DOHH2 (cell line): ENCODE data around the gene DLL1.

Experiments used
- H3F3A ChIP-seq: fragments of 200-600 bp; sonication (generic), shearing (Covaris generic); 2 replicates; pipeline ENCODE4 v1.6.0; 2016; ENCODE audit warnings: antibody characterized with exemption, mild to moderate bottlenecking; ENCODE audit not compliant: control insufficient read depth, insufficient read depth
- H3K27ac ChIP-seq: fragments of 200-600 bp; sonication (generic); 2 replicates; pipeline ENCODE4 v1.5.1; 2014; ENCODE audit warnings: low read depth, mild to moderate bottlenecking, low read length, moderate library complexity
- H3K27me3 ChIP-seq: fragments of 200-600 bp; sonication (generic); 2 replicates; pipeline ENCODE4 v1.6.1; 2014; ENCODE audit warnings: mild to moderate bottlenecking, low read length, mixed read lengths; ENCODE audit not compliant: control insufficient read depth
- H3K36me3 ChIP-seq: fragments of 200-600 bp; sonication (generic); 2 replicates; pipeline ENCODE4 v1.6.1; 2014; ENCODE audit warnings: mild to moderate bottlenecking, low read length, moderate library complexity, mixed read lengths; ENCODE audit not compliant: control insufficient read depth
- H3K4me1 ChIP-seq: fragments of 200-600 bp; sonication (generic); 2 replicates; pipeline ENCODE4 v1.6.1; 2014; ENCODE audit warnings: mild to moderate bottlenecking, low read length, mixed read lengths; ENCODE audit not compliant: control insufficient read depth
- H3K4me2 ChIP-seq: fragments of 200-600 bp; sonication (generic); 2 replicates; pipeline ENCODE4 v1.6.0; 2014; ENCODE audit warnings: mild to moderate bottlenecking, low read length, moderate library complexity
- H3K4me3 ChIP-seq: fragments of 200-600 bp; sonication (generic); 2 replicates; pipeline ENCODE4 v1.5.1; 2014; ENCODE audit warnings: mild to moderate bottlenecking, low read length, mixed read lengths
- H3K79me2 ChIP-seq: fragments of 200-600 bp; sonication (generic); 2 replicates; pipeline ENCODE4 v1.6.1; 2014; ENCODE audit warnings: mild to moderate bottlenecking, low read length, mixed read lengths; ENCODE audit not compliant: control insufficient read depth
- H3K9me2 ChIP-seq: fragments of 200-600 bp; sonication (generic); replicated peaks from 2 replicates; pipeline ENCODE4 v1.6.1; 2014; ENCODE audit warnings: mild to moderate bottlenecking, low read length, mixed read lengths; ENCODE audit not compliant: control insufficient read depth
- H3K9me3 ChIP-seq: fragments of 200-600 bp; sonication (generic); 2 replicates; pipeline ENCODE4 v1.6.1; 2014; ENCODE audit warnings: antibody characterized with exemption, low read length, mixed read lengths; ENCODE audit not compliant: control insufficient read depth, insufficient read depth
- H4K20me1 ChIP-seq: fragments of 200-600 bp; sonication (generic); 2 replicates; pipeline ENCODE4 v1.6.0; 2014; ENCODE audit warnings: low read depth, mild to moderate bottlenecking, antibody characterized with exemption, low read length, moderate library complexity; ENCODE audit not compliant: control insufficient read depth, insufficient read depth
- EZH2phosphoT487 ChIP-seq: fragments of 200-600 bp; sonication (generic); IDR thresholded peaks from 2 replicates; pipeline ENCODE4 v1.6.1; 2017; ENCODE audit warnings: borderline replicate concordance, mild to moderate bottlenecking, antibody characterized with exemption, low read length, moderate library complexity, mixed read lengths
- TF ChIP-seq, protein P1 (sequence below): fragments of 200-600 bp; sonication (generic); IDR thresholded peaks from one replicate; pipeline ENCODE4 v1.5.1; 2014; ENCODE audit warnings: antibody characterized with exemption, mild to moderate bottlenecking, low read depth, low read length; ENCODE audit not compliant: poor library complexity, severe bottlenecking

DLL1 gene

DNA sequence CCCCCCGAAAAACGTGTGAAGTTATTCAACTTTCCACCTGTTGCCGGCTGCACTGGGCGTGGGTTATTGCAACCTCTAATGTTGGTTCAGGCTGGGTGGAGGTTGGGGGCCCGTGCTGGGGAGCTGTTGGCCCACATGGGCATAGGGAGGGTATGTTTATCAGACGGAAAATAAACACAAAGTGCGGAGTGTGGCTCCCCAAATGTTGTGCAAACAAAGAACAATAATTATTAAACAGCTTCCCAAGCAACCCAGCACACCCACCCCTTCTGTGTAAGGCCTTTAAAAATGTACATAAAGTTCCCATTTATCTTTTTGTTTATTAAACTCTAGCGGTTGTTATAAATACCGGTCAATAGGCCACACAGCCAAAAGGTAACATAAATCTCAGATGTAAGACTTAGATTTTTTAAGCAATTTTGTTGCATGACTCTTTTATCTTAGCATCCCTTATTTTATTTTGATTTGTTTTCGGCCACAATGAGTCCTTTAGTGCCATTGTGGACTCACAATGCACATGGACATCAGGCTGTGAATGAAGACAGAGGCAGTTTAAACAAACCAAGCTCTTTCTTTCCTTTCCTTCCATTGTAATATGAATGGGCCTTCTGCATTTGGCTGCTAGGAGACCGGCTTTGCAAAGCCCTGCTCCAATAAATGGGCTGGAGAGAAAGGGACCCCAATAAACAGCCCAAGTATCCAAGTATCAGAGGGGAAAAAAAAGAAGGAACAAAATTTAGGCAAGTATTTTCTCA lies 6.9 kb upstream of the DLL1 start:
- no peaks in the 10 kb centered on the region for H3K79me2 ChIP-seq
- peaks cover 13% of the 10 kb centered on the region for H3K4me1 ChIP-seq
- no peaks in the 10 kb centered on the region for H3K9me2 ChIP-seq
- no peak overlapping the region for H3K4me2 ChIP-seq
- no peaks in the 10 kb centered on the region for H3K36me3 ChIP-seq
- no peak for TF ChIP-seq EZH2phosphoT487
- TF ChIP-seq, protein P1, sequence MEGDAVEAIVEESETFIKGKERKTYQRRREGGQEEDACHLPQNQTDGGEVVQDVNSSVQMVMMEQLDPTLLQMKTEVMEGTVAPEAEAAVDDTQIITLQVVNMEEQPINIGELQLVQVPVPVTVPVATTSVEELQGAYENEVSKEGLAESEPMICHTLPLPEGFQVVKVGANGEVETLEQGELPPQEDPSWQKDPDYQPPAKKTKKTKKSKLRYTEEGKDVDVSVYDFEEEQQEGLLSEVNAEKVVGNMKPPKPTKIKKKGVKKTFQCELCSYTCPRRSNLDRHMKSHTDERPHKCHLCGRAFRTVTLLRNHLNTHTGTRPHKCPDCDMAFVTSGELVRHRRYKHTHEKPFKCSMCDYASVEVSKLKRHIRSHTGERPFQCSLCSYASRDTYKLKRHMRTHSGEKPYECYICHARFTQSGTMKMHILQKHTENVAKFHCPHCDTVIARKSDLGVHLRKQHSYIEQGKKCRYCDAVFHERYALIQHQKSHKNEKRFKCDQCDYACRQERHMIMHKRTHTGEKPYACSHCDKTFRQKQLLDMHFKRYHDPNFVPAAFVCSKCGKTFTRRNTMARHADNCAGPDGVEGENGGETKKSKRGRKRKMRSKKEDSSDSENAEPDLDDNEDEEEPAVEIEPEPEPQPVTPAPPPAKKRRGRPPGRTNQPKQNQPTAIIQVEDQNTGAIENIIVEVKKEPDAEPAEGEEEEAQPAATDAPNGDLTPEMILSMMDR = no peak
- 0 out of 2 replicates have a peak, but pooled peaks cover 3% of the 10 kb centered on the region for H3F3A ChIP-seq
- H4K20me1 ChIP-seq = no peaks in the 10 kb centered on the region
- peaks cover 51% of the 10 kb centered on the region for H3K27me3 ChIP-seq
- H3K27ac ChIP-seq = no peak overlapping the region
- peaks cover 9% of the 10 kb centered on the region for H3K9me3 ChIP-seq
- no peak overlapping the region for H3K4me3 ChIP-seq

DNA sequence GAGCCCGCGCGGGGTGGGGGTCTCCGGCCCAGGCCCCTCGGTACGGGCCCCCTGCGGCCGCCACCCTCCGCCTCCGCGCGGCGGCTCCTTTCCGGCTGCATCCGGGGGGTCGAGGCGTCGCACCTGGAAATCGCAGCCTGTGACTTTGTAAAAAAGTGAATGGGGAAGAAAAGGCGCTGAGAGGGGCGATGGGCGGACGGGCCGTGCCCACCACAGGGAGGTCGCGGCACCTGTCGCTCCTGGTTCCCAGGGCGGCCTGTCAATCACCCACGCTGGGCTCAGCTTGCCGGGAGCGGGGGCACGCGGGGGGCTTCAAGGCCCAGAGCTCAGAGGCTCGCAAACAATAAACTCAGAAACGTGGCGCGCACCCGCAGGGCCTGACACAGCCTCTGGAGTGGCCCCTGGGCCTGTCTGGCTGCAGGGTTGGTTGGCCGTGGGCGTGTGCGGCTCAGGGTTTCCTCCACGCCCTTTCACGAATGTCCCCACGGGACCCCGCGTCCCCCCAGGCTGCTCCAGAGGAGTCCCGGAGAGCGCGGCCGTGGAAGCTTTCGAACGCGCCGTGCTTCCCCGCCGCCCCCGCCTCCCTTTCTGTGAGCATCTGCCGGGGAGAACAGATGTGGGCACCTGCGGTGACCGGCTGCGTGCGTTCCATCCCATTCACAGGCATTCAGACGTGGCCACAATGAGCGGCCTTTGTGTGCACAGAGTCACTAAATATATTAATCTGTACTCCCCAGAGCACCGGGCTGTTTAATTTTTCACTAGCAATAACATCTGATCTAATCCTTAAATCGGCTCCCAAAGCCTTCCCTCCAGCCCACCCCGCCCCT lies 6.1 kb upstream of the DLL1 start:
- no peaks in the 10 kb centered on the region for H3K79me2 ChIP-seq
- no peaks in the 10 kb centered on the region for H4K20me1 ChIP-seq

DNA sequence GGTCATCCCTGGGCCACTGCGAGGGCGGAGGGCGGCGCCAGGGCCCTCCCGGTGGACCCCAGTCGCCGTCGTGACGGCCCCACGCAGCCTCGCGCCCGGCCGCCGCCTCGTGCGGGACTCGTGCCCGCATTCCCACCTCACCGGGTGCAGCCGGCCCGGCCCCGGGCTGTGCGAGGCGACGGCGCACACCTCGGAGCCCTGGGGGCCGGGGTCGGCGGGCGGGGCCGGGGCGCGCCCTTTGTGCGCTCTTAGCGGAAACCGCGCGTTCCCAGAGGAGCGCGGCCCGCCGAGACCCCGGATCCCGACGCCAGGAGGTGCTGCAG lies 5.5 kb upstream of the DLL1 start:
- peaks cover 64% of the 10 kb centered on the region for H3K27me3 ChIP-seq
- H3K4me1 ChIP-seq = peaks cover 23% of the 10 kb centered on the region
- no peaks in the 10 kb centered on the region for H3K9me2 ChIP-seq
- H3K4me2 ChIP-seq = peak overlapping the region; percentile 67; the same call in 1 of the 2 replicates
- 0 out of 2 replicates have a peak, but pooled peaks cover 3% of the 10 kb centered on the region for H4K20me1 ChIP-seq
- H3F3A ChIP-seq = 0 out of 2 replicates have a peak, but pooled peaks cover 3% of the 10 kb centered on the region
- TF ChIP-seq, protein P1 = no peak
- TF ChIP-seq EZH2phosphoT487 = no peak
- H3K79me2 ChIP-seq = no peaks in the 10 kb centered on the region
- H3K36me3 ChIP-seq = no peaks in the 10 kb centered on the region
- H3K4me3 ChIP-seq = no peak overlapping the region
- H3K27ac ChIP-seq = no peak overlapping the region
- peaks cover 8% of the 10 kb centered on the region for H3K9me3 ChIP-seq

More for the DNA sequence above, 6.1 kb upstream of the DLL1 start:
- Histone ChIP-seq H3K4me3 (no peak overlapping the region), H3K27ac (no peak overlapping the region), H3K27me3 (peaks cover 59% of the 10 kb centered on the region), H3K36me3 (no peaks in the 10 kb centered on the region), H3K4me1 (peaks cover 17% of the 10 kb centered on the region), H3K9me2 (no peaks in the 10 kb centered on the region), H3K9me3 (peaks cover 9% of the 10 kb centered on the region), H3K4me2 (no peak overlapping the region), H3F3A (0 out of 2 replicates have a peak, but pooled peaks cover 3% of the 10 kb centered on the region)
- TF ChIP-seq EZH2phosphoT487 = peak; percentile 75; the same call in 1 of the 2 replicates
- TF ChIP-seq, protein P1 = no peak
